ENCODE data around the gene CD24.
"Not testable (repeated sequence)": the region's sequence is repeated elsewhere in the genome, so short reads cannot be mapped to it uniquely, and the experiment has no call there.

The CD24 gene

DNA sequence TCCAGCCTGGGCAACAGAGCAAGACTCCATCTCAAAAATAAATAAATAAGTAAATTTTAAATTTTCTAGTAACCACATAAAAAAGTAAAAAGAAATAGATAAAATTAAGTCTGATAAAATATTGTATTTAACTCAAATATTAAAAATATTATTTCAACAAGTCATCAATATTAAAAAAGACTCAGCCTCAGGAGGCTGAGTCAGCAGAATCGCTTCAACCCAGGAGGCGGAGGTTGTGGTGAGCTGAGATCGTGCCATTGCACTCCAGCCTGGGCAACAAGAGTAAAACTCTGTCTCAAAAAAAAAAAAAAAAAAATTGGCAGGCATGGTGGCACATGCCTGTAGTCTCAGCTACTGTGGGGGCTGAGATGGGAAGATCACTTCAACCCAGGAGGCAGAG is 15.2 kb upstream of the CD24 start:
- not testable (repeated sequence) for H3K4me1 ChIP-seq (ENCODE audit: control insufficient read depth, insufficient read depth, low read depth, low read length); H3K36me3 ChIP-seq (ENCODE audit: control insufficient read depth in 1 of 2, insufficient read depth in 2 of 2, low read depth in 1 of 2, low read length in 2 of 2); H3K27ac ChIP-seq (ENCODE audit: low read length, poor library complexity, severe bottlenecking); H3K9ac ChIP-seq (ENCODE audit: low read length); H3K79me1 ChIP-seq (replicated peaks; ENCODE audit: low read length, poor library complexity, severe bottlenecking); H2BK120ac ChIP-seq (ENCODE audit: low read depth, low read length); H2BK15ac ChIP-seq (ENCODE audit: low read depth, poor library complexity, severe bottlenecking); H3K4ac ChIP-seq (ENCODE audit: low read depth in 1 of 2, low read length in 2 of 2); H2BK5ac ChIP-seq (ENCODE audit: low read depth, low read length, poor library complexity, severe bottlenecking); DNase-seq; H3K9me3 ChIP-seq (ENCODE audit: control insufficient read depth, low read length); H2AK5ac ChIP-seq (ENCODE audit: low read length, severe bottlenecking); H4K8ac ChIP-seq (ENCODE audit: low read length); H2AFZ ChIP-seq (ENCODE audit: low read depth, low read length); H3K23ac ChIP-seq (ENCODE audit: low read length in 2 of 2); H3K18ac ChIP-seq (ENCODE audit: low read depth in 1 of 2, low read length in 2 of 2); H2BK12ac ChIP-seq (ENCODE audit: low read length in 2 of 2); H3K4me3 ChIP-seq (ENCODE audit: insufficient read depth in 1 of 2, low read depth in 1 of 2, low read length in 2 of 2); H4K91ac ChIP-seq (ENCODE audit: low read length); H3K4me2 ChIP-seq (ENCODE audit: low read length, poor library complexity, severe bottlenecking); H3K14ac ChIP-seq (ENCODE audit: low read length in 2 of 2)
- peaks cover 0 to 29% of the 10 kb centered on the region in 2 experiments for H3K27me3 ChIP-seq (ENCODE audit: control insufficient read depth in 1 of 2, insufficient read depth in 1 of 2, low read length in 2 of 2)
- 93% methylated on average over 3 of the region's 3 CpGs for WGBS

DNA sequence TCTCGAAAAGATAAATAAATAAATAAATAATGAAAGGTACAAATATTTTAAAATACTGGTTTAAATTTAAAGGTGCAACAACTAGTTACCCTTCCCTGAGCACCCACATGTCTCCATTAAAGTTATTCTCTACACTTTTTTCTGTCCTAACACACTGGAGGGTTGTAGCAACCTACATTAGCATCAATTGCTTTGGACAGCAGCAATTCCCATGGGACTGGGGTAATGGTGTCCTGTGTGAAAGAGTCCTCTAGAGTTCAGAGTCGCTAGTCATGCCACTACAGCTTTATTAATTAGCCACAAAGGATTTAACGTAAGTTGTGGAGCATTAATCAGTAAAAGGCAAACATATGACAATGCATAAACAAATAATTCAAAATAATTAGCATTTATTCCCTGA is 14.1 kb upstream of the CD24 start:
- Histone ChIP-seq H2AK5ac (ENCODE audit: low read length, severe bottlenecking) (no peak overlapping the region), H3K9ac (ENCODE audit: low read length) (no peak overlapping the region), H3K27ac (ENCODE audit: low read length, poor library complexity, severe bottlenecking) (no peak overlapping the region), H3K4ac (ENCODE audit: low read depth in 1 of 2, low read length in 2 of 2) (no peak overlapping the region), H3K4me2 (ENCODE audit: low read length, poor library complexity, severe bottlenecking) (no peak overlapping the region), H4K91ac (ENCODE audit: low read length) (no peak overlapping the region), H3K4me3 (ENCODE audit: insufficient read depth in 1 of 2, low read depth in 1 of 2, low read length in 2 of 2) (no peak overlapping the region), H3K18ac (ENCODE audit: low read depth in 1 of 2, low read length in 2 of 2) (no peak overlapping the region), H3K27me3 (ENCODE audit: control insufficient read depth in 1 of 2, insufficient read depth in 1 of 2, low read length in 2 of 2) (peaks cover 3 to 33% of the 10 kb centered on the region in 2 experiments), H2BK120ac (ENCODE audit: low read depth, low read length) (no peak overlapping the region), H3K23ac (ENCODE audit: low read length in 2 of 2) (no peak overlapping the region), H2AFZ (ENCODE audit: low read depth, low read length) (no peak overlapping the region), H2BK12ac (ENCODE audit: low read length in 2 of 2) (no peak overlapping the region), H2BK5ac (ENCODE audit: low read depth, low read length, poor library complexity, severe bottlenecking) (no peak overlapping the region), H3K4me1 (ENCODE audit: control insufficient read depth, insufficient read depth, low read depth, low read length) (no peaks in the 10 kb centered on the region), H4K8ac (ENCODE audit: low read length) (no peak overlapping the region), H3K14ac (ENCODE audit: low read length in 2 of 2) (no peak overlapping the region), H3K9me3 (ENCODE audit: control insufficient read depth, low read length) (no peaks in the 10 kb centered on the region), H2BK15ac (ENCODE audit: low read depth, poor library complexity, severe bottlenecking) (no peak overlapping the region), H3K79me1 (replicated peaks; ENCODE audit: low read length, poor library complexity, severe bottlenecking) (no peaks in the 10 kb centered on the region), H3K36me3 (ENCODE audit: control insufficient read depth in 1 of 2, insufficient read depth in 2 of 2, low read depth in 1 of 2, low read length in 2 of 2) (no peaks in the 10 kb centered on the region)
- no peak for DNase-seq
- no CpG with 5 or more reads among the region's 3 CpGs for WGBS

DNA sequence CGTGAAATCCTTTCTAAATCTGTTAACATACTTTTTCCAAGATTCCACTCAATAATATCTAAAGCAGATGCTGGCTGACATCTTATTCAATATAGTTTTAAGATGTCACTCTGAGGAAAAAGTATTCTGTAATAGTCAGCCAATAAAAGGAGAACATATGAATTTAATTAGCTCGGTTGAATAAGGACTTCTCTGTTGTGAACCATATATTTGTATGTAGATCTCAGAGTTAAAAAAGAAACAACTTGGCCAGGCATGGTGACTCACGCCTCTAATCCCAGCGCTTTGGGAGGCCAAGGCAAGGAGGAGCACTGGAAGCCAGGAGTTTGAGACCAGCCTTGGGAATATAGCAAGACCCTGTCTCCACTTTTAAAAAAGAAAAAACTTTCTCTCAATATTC is 7.4 kb upstream of the CD24 start:
- DNase-seq, result no peak
- Histone ChIP-seq H2AFZ (ENCODE audit: low read depth, low read length) (no peak overlapping the region), H3K4me1 (ENCODE audit: control insufficient read depth, insufficient read depth, low read depth, low read length) (peaks cover 2% of the 10 kb centered on the region), H2BK15ac (ENCODE audit: low read depth, poor library complexity, severe bottlenecking) (no peak overlapping the region), H4K8ac (ENCODE audit: low read length) (no peak overlapping the region), H3K9me3 (ENCODE audit: control insufficient read depth, low read length) (no peaks in the 10 kb centered on the region), H3K27me3 (ENCODE audit: control insufficient read depth in 1 of 2, insufficient read depth in 1 of 2, low read length in 2 of 2) (peaks cover 12 to 13% of the 10 kb centered on the region in 2 experiments), H2BK12ac (ENCODE audit: low read length in 2 of 2) (no peak overlapping the region), H3K4me2 (ENCODE audit: low read length, poor library complexity, severe bottlenecking) (no peak overlapping the region), H3K27ac (ENCODE audit: low read length, poor library complexity, severe bottlenecking) (no peak overlapping the region), H2BK5ac (ENCODE audit: low read depth, low read length, poor library complexity, severe bottlenecking) (no peak overlapping the region), H3K18ac (ENCODE audit: low read depth in 1 of 2, low read length in 2 of 2) (no peak overlapping the region), H3K9ac (ENCODE audit: low read length) (no peak overlapping the region), H3K36me3 (ENCODE audit: control insufficient read depth in 1 of 2, insufficient read depth in 2 of 2, low read depth in 1 of 2, low read length in 2 of 2) (no peaks in the 10 kb centered on the region), H3K79me1 (replicated peaks; ENCODE audit: low read length, poor library complexity, severe bottlenecking) (no peaks in the 10 kb centered on the region), H3K4me3 (ENCODE audit: insufficient read depth in 1 of 2, low read depth in 1 of 2, low read length in 2 of 2) (no peak overlapping the region), H2AK5ac (ENCODE audit: low read length, severe bottlenecking) (no peak overlapping the region), H2BK120ac (ENCODE audit: low read depth, low read length) (no peak overlapping the region), H4K91ac (ENCODE audit: low read length) (no peak overlapping the region), H3K14ac (ENCODE audit: low read length in 2 of 2) (no peak overlapping the region), H3K23ac (ENCODE audit: low read length in 2 of 2) (no peak overlapping the region), H3K4ac (ENCODE audit: low read depth in 1 of 2, low read length in 2 of 2) (no peak overlapping the region)
- 84% methylated on average over 3 of the region's 4 CpGs for WGBS

DNA sequence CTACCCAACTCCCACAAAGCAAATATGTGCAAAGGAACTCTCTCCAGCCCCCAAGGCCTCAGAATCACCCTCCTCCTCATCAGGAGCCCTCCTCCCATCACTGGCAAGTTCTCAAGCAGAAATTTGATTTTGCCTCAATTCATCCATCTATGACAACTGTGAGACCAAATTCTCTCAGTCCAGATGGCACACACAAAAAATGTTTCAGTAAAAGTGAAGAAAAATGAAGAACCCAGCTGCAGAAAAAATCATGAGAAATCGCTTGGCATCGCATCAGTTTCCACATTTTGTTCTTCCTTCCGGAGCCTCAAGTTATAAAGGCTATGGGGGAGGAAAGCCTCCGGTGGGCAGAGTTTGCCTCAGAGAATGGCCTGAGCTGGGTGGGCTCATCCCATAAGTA is 6.4 kb upstream of the CD24 start:
- Histone ChIP-seq H2BK15ac (ENCODE audit: low read depth, poor library complexity, severe bottlenecking) (no peak overlapping the region), H2AFZ (ENCODE audit: low read depth, low read length) (no peak overlapping the region), H2BK120ac (ENCODE audit: low read depth, low read length) (peak overlapping the region; percentile 34), H2BK5ac (ENCODE audit: low read depth, low read length, poor library complexity, severe bottlenecking) (no peak overlapping the region), H3K23ac (ENCODE audit: low read length in 2 of 2) (no peak overlapping the region), H4K8ac (ENCODE audit: low read length) (no peak overlapping the region), H3K4me1 (ENCODE audit: control insufficient read depth, insufficient read depth, low read depth, low read length) (peaks cover 2% of the 10 kb centered on the region), H3K9ac (ENCODE audit: low read length) (no peak overlapping the region), H3K27me3 (ENCODE audit: control insufficient read depth in 1 of 2, insufficient read depth in 1 of 2, low read length in 2 of 2) (peaks cover 22% of the 10 kb centered on the region in 2 experiments), H2AK5ac (ENCODE audit: low read length, severe bottlenecking) (no peak overlapping the region), H3K27ac (ENCODE audit: low read length, poor library complexity, severe bottlenecking) (no peak overlapping the region), H2BK12ac (ENCODE audit: low read length in 2 of 2) (no peak overlapping the region), H3K4ac (ENCODE audit: low read depth in 1 of 2, low read length in 2 of 2) (no peak overlapping the region), H3K36me3 (ENCODE audit: control insufficient read depth in 1 of 2, insufficient read depth in 2 of 2, low read depth in 1 of 2, low read length in 2 of 2) (no peaks in the 10 kb centered on the region), H4K91ac (ENCODE audit: low read length) (no peak overlapping the region), H3K4me3 (ENCODE audit: insufficient read depth in 1 of 2, low read depth in 1 of 2, low read length in 2 of 2) (no peak overlapping the region), H3K9me3 (ENCODE audit: control insufficient read depth, low read length) (no peaks in the 10 kb centered on the region), H3K18ac (ENCODE audit: low read depth in 1 of 2, low read length in 2 of 2) (no peak overlapping the region), H3K4me2 (ENCODE audit: low read length, poor library complexity, severe bottlenecking) (no peak overlapping the region), H3K14ac (ENCODE audit: low read length in 2 of 2) (no peak overlapping the region), H3K79me1 (replicated peaks; ENCODE audit: low read length, poor library complexity, severe bottlenecking) (no peaks in the 10 kb centered on the region)
- DNase-seq, result no peak
- 100% methylated on average over 3 of the region's 4 CpGs for WGBS
